GM10248 (cell line): Measurements from ENCODE around the gene IFNL3.
"Not testable (repeated sequence)": the region's sequence is repeated elsewhere in the genome, so short reads cannot be mapped to it uniquely, and the experiment has no call there.

Source experiments
- CTCF ChIA-PET: fragments of 300-600 bp; sonication (Branson Sonifier 250); formaldehyde crosslinking; extraction: SDS; loops from one replicate; lab custom pipeline; 2021; ENCODE audit warnings: antibody characterized with exemption; lab: Yijun Ruan, JAX
- POLR2A ChIA-PET: fragments of 350-650 bp; sonication (Branson Sonifier 250); formaldehyde crosslinking; extraction: SDS; loops from one replicate; lab custom pipeline; 2020; ENCODE audit warnings: antibody characterized with exemption; lab: Yijun Ruan, JAX
- DNase-seq: peaks from one replicate; pipeline ENCODE4 v3.0.0; 2012; ENCODE audit errors: extremely low spot score
- CTCF ChIP-seq: IDR thresholded peaks from 2 replicates; pipeline ENCODE4 v1.5.1; 2012; ENCODE audit warnings: mild to moderate bottlenecking, low read depth; ENCODE audit errors: extremely low read depth, missing control alignments, control extremely low read depth

Gene IFNL3

GRCh38 chr19:39230096-39230764 is 14.6 kb downstream of the IFNL3 start:
- no peak for DNase-seq
- no peak for TF ChIP-seq CTCF
- ChIA-PET CTCF (no interaction called here), POLR2A (interaction anchor here (0.6 kb wide), 1 partner anchor 129 kb away, joined by 4 read pairs; no protein-coding TSS in a partner anchor)

- no peak for TF ChIP-seq CTCF
- DNase-seq, result no peak
- POLR2A ChIA-PET, result no interaction called here
- CTCF ChIA-PET, result no interaction called here
These were observed 19.9 kb downstream of the IFNL3 start for GRCh38 chr19:39224910-39225309.

- CTCF ChIA-PET, result interaction anchor here (1.5 kb wide), 1 partner anchor 11 kb away, joined by 3 read pairs; no protein-coding TSS in a partner anchor
- no peak for DNase-seq
These were observed 21.0 kb downstream of the IFNL3 start for GRCh38 chr19:39223703-39224279.

GRCh38 chr19:39219108-39219507 is 25.7 kb downstream of the IFNL3 start:
- CTCF ChIA-PET, POLR2A ChIA-PET, DNase-seq: not testable (repeated sequence)

More at GRCh38 chr19:39223703-39224279, 21.0 kb downstream of the IFNL3 start:
- TF ChIP-seq CTCF, result no peak
- POLR2A ChIA-PET, result no interaction called here

- CTCF ChIA-PET, result no interaction called here
- POLR2A ChIA-PET, result no interaction called here
- no peak for TF ChIP-seq CTCF
- no peak for DNase-seq
These were observed 26.4 kb downstream of the IFNL3 start for GRCh38 chr19:39218230-39219007.

GRCh38 chr19:39217094-39217493 is 27.7 kb downstream of the IFNL3 start:
- DNase-seq, result no peak
- CTCF ChIA-PET, result interaction anchor here (0.8 to 1.2 kb wide), 2 partner anchors 10 to 95 kb away, joined by 3 read pairs; no protein-coding TSS in a partner anchor
- TF ChIP-seq CTCF, result no peak
- POLR2A ChIA-PET, result no interaction called here

GRCh38 chr19:39215323-39215722 is 29.5 kb downstream of the IFNL3 start:
- CTCF ChIA-PET, result interaction anchor here (0.8 kb wide), 1 partner anchor 38 kb away, joined by 3 read pairs; no protein-coding TSS in a partner anchor
- DNase-seq, POLR2A ChIA-PET: not testable (repeated sequence)
